GM12878 (cell line): Measurements from ENCODE around the gene H2AZ2.

Experiments used
- CTCF ChIP-seq, 3 experiments: IDR thresholded peaks in 2 of 3; conservative IDR thresholded peaks in 1 of 3; 2 replicates each; pipeline ENCODE4 v1.5.1; 2011; ENCODE audit warnings: low read depth in 3 of 3, low read length in 3 of 3, mild to moderate bottlenecking in 3 of 3, control low read depth in 2 of 3, moderate library complexity in 2 of 3, inconsistent platforms in 1 of 3, mixed read lengths in 1 of 3; ENCODE audit not compliant: control insufficient read depth in 2 of 3, insufficient read depth in 1 of 3; ENCODE audit errors: extremely low read depth in 1 of 3
- DPF2 ChIP-seq: fragments of 450-650 bp; IDR thresholded peaks from 2 replicates; pipeline ENCODE4 v1.6.1; 2017; ENCODE audit warnings: mild to moderate bottlenecking
- FOXM1 ChIP-seq: IDR thresholded peaks from 2 replicates; pipeline ENCODE4 v1.6.1; 2012; ENCODE audit warnings: low read depth, mild to moderate bottlenecking, inconsistent platforms, low read length, moderate library complexity

DNA sequence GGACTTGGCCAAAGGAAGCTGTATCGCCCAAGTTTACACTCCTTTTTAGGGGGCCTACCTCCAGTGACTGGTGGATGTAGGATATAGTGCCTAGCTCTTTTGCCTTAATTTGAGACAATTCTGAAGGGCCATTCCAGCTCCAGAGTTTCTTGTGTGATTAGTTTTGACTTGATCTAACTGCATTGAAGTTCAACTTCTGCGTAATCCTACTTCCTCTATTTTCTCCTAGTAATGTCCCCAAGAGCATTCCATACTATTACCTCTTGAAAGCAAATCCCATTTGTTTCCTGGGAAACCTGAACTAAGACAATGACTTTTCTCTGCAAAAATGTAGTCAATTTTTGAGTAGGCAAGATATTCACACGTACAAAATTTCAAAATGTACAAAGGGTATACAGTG, 4.7 kb upstream of the H2AZ2 start:
- TF ChIP-seq CTCF (IDR thresholded peaks at IDR 0.05 in 2 of 3, conservative IDR thresholded peaks at IDR 0.05 in 1 of 3; ENCODE audit: control insufficient read depth in 2 of 3, extremely low read depth in 1 of 3, insufficient read depth in 1 of 3, low read depth in 3 of 3, low read length in 3 of 3), result no peak
- TF ChIP-seq DPF2, result no peak
- no peak for TF ChIP-seq FOXM1
